ENCODE data around the gene PIP4K2C.
A peak's percentile ranks its signal among the peaks of the same experiment; 100 is the strongest.
"Not testable (repeated sequence)": the region's sequence is repeated elsewhere in the genome, so short reads cannot be mapped to it uniquely, and the experiment has no call there.

PIP4K2C gene

DNA sequence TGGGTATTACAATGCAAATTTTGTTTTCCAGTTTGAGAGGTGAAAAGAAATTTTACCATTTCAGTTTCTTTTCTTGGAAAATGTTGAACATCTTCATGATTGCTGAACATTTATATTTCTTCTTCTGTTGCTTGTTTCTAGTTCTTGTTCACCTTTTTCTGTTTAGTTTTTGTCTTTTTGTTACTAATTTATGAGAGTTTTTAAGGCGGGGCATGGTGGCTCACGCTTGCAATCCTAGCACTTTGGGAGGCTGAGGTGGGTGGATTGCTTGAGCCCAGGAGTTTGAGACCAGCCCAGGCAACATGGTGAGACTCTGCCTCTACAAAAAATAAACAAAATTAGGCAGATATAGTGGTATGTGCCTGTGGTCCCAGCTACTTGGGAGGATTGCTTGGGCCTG, 30.5 kb upstream of the PIP4K2C start:
- no peak for DNase-seq

DNA sequence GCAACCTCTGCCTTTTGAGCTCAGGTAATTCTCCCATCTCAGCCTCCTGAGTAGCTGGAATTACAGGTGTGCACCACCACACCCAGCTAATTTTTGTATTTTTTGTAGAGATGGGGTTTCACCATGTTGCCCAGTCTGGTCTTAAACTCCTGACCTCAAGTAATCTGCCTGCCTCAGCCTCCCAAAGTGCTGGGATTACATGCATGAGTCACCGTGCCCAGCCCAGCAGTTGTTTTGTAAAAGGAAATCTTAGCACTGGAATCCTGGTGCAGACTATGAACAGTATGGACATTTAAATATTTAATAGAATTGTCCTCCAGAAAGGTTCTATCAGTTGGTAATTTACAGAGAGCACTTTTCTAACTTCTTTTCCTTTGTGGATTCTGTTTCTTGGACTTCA, 29.9 kb upstream of the PIP4K2C start:
- DNase-seq, result not testable (repeated sequence)

DNA sequence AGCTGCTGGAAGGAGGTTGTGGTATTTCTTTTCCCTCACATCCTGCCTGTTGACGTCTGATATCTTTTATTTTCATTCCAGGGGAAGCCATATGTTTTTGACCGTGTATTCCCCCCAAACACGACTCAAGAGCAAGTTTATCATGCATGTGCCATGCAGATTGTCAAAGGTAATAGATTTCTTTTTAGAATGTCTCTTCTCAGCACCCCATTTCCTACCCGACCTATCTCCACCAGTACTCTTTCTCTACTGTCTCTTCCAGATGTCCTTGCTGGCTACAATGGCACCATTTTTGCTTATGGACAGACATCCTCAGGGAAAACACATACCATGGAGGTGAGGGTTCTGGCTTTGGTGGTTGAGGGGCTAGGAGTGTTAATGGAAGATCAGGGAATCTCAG, 27.6 kb upstream of the PIP4K2C start:
- DNase-seq, result no peak

DNA sequence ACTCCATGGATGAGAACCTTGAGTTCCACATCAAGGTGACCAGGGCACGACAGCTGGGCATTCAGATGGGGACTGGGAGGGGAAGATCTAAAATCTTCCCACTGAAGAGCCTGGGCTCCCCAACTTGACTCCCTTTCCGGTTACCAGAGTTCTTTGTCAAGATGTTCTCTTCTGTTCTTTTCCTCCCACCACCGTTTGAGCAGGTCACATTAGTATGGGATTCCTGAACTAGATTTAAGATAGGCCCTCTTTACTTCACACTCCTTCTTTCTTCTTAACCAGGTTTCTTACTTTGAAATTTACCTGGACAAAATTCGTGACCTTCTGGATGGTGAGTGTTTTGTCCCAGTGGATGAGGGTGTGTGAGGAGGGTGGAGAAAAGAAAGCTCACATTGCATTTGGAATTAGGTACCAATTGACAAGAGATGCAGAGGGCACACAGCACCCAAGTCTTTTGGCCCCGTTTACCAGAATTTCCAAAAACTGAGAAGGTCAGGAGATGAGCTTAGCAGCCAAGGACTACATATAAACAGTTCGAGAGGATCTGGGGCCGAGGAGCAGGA, 26.7 kb upstream of the PIP4K2C start:
- no peak for DNase-seq

DNA sequence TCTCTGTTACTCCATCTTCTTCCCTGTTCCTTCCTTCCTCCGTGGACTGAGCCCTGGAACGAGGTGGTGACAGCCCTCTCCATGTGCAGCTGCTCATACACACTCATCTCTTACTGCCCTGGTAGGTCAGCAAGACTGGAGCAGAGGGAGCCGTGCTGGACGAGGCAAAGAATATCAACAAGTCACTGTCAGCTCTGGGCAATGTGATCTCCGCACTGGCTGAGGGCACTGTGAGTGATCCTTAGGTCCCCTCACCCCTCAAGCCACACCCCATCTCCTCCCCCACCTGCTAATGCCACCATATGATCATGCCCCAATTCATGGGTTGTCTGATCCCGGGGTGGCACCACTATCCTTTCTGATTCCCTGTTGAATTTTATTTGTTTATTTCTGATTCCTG, 22.2 kb upstream of the PIP4K2C start:
- no peak for DNase-seq

DNA sequence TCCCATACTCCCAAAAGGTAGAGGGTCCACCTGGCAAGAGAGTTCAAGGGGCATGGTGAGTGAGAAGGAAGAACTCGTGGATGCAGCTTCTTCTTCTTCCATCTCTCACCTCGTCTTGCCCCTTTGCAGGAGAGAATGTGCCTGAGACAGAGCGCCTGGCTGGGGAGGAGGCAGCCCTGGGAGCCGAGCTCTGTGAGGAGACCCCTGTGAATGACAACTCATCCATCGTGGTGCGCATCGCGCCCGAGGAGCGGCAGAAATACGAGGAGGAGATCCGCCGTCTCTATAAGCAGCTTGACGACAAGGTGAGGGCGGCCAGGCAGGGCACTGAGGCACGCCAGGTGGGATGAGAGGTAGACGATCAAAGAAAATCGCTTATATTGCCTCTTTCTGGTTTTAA, 21.1 kb upstream of the PIP4K2C start:
- DNase-seq, result no peak

DNA sequence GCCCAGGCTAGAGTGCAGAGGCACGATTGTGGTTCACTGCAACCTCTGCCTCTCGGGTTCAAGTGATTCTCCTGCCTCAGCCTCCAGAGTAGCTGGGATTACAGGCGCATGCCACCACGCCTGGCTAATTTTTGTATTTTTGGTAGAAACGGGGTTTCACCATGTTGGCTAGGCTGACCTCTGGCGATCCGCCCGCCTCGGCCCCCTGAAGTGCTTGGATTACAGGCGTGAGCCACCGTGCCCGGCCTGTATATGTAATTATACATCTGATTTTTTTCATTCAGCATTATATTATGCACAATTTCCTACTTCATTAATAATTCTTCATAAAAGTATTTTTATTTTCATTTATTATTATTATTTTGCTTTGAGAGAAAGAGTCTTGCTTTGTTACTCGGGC, 20.6 kb upstream of the PIP4K2C start:
- not testable (repeated sequence) for DNase-seq

DNA sequence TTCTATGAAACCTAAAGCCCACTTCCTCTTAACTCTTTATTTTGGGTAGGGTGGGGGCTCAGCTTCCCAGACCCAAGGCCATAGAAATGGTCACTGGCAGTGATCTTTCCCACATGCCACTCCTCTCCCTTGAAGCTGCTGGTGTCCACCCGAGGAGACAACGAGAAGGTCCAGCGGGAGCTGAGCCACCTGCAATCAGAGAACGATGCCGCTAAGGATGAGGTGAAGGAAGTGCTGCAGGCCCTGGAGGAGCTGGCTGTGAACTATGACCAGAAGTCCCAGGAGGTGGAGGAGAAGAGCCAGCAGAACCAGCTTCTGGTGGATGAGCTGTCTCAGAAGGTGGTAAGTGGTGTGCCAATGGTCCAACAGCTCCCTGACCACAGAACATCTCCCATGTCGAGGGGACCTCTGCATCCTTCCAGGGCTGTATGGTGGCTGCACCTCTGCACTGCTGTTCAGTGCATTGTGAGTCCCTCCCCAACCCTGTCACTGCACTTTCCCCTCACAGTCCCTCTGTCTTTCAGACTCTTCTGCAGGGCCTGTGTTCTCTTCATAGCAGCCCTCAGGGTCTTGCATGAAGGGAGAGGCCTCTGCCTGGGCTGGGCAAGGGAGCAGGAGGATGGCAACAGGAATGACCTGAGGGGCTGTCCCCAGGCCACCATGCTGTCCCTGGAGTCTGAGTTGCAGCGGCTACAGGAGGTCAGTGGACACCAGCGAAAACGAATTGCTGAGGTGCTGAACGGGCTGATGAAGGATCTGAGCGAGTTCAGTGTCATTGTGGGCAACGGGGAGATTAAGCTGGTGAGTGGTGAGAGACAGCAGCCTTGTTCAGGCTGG, 18.8 kb upstream of the PIP4K2C start:
- no peak for DNase-seq

DNA sequence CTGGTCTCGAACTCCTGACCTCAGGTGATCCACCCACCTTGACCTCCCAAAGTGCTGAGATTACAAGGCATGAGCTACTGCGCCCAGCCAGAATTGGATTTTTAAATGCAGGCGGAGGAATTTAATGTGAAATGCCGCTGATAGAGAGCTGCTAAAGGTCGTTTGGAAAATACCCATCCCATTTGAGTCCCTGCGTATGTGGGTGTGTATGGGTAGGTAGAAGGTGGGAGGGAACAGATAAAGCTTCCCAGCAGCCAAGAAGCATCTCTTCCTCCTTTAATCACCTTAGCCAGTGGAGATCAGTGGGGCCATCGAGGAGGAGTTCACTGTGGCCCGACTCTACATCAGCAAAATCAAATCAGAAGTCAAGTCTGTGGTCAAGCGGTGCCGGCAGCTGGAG, 16.2 kb upstream of the PIP4K2C start:
- no peak for DNase-seq

DNA sequence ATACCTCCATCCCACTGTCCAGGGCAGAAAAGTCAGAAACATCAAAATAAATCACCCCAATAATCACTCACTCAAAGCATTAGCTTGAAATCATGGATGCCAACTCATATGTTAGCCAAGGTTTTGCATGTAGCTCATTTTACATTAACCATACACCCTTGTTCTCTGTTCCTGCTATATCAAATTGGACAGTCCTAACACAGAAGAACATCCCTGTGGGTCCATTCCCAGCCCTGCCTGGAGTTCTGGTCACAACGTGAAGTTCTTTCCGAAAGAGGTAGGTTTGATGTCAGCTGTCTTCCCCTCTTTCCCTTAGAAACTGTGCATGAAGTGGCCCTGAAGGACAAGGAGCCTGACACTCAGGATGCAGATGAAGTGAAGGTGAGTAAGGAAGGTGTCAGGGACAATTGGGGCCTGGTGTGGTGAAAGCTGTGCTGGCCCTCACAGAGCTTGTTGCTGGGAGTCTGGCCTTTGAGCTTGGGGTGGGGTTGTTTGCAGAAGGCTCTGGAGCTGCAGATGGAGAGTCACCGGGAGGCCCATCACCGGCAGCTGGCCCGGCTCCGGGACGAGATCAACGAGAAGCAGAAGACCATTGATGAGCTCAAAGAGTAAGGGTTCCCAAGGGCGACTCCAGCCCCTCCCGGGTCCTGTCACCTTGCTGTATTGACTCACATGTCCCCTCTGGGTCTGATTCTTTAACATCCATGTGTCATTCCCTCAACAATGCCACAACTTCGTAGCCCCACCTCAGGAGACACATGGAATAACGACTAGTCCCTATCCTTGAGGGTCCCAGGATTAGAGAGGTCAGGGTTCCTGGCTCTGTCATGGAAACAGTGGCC, 15.0 kb upstream of the PIP4K2C start:
- DNase-seq, result no peak

DNA sequence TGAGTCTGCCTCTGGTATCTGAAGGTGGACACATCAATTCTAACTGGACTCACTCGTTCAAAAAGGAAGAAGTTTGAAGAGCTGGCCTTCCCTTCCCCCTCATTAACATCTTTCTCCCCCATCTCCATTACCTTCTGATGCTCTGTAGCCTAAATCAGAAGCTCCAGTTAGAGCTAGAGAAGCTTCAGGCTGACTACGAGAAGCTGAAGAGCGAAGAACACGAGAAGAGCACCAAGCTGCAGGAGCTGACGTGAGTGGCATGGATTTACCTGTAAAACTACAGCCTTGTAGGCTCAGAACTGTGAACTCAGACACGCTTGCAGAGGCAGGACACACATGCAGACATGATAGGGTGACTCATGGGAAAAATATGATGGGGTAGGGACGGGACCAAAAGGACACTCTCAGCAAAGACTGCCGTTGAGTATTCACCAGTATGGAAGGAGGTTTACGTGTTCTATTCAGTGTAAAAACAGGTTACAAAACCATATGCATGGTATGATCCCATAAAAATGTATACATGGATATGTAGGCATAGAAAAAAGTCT, 14.3 kb upstream of the PIP4K2C start:
- no peak for DNase-seq

DNA sequence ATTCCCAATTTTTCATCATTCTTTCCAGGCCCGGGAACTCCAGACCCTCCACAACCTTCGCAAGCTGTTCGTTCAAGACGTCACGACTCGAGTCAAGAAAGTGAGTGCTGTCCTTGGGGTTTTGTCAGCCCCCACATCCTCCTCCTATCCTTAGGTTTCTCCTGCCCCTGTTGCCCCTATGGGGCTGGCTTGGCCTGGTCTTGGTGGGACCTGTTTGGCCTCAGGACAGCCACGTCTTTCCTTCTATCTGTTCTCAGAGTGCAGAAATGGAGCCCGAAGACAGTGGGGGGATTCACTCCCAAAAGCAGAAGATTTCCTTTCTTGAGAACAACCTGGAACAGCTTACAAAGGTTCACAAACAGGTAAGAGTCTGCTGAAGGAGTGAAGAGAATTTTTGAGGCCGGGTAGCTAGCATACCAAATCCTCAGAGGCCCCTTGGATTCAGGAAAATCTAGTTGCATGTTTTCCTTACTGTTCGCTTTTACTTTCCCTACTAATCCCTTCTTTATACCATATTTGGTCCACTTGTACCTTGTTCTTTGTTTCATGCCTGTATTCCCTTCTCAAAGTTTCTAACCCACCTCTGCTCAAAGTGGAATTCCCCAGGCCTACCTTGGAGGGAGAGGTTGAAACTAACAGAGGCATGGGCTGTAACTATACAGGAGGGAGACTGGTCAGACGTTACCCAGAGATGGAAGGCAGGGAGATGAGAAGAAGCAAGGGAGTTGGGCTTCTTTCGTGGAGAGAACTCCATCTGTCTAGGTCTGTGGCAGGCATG, 12.8 kb upstream of the PIP4K2C start:
- DNase-seq, result no peak

DNA sequence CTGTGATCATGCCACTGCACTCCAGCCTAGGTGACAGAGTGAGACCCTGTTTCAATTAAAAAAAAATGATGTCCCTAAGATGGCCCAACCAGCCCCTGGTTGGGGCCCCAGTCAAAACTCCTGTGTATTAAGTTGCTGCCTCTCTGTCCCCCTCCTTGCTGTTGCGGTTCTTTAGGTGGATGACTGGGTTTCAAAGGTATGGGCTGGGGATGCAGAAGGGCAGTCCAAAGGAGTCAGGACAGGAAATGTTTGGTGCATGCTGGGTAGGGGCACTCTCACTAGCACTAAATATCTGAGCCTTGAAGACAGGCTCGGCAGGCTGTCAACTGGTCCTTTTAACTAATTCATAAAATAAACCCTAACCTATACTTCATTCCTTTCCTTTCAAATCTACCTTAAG, 12.0 kb upstream of the PIP4K2C start:
- DNase-seq, result no peak

DNA sequence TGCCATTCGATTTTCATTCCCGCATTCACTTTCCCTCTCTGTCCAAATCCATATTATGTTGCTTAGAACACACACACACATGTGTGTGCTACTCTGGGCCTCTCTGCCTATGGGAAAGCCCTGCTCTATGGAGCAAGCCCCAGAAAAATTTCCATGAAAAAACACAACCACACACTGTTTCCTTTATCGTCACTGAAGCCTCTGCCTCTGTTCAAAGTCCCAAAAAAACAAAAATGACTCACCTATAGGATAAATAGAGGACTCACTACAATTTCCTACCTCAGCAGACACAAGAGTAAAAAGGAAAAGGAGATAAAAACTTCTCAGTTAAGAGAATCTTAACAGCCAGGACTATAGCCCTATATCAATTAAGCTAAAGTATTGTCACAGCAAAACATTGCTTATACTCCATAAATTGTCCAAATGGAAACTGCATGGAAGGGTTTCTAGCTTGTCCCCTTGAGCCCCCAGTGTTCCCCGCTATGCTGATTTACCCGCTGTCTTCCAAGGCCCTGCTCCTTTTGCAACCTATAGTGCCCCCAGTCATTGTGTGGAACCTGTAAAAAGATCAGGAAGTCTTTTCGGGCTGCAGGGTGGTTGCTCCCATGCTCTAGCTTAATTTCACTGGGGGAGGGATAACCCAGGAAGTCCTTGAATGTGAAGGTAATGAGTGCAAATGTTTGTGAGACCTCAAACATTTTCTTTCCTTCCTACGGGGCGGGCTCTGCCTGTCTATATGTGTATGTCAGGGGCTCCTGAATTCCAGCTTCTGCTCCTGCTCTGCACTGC, 11.1 kb upstream of the PIP4K2C start:
- no peak for DNase-seq

DNA sequence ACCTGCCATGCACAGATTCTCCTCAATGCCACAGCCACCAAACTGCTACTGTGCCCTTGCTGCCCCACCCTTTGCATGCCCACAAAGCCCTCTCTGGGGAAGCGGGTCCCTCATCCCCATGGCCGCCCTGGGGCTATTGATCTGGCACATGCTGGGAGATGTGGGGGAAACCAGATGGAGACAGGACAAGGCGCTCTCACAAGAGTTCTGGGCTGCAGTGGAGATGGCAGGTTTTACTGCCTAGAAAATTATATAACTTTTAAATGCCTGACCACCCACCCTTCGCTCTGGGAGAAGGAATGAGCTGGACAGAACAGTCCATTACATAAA, 10.6 kb upstream of the PIP4K2C start:
- DNase-seq, result no peak

DNA sequence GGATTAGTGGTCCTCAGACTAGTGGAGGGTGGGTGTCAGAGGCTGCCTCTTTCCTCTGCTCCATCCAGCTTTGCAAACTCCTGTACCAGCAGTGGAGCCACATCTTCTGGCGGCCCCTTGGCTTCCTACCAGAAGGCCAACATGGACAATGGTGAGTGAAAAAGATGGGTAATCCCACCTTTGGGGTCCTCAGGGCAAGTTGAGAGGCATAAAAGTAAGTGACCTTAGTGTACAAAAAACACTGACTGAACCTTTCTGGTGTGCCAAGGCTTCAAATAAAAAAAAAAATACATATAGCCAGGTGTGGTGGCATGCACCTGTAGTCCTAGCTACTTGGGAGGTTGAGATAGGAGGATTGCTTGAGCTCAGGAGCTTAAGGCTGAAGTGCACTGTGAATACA, 9.2 kb upstream of the PIP4K2C start:
- DNase-seq, result no peak

DNA sequence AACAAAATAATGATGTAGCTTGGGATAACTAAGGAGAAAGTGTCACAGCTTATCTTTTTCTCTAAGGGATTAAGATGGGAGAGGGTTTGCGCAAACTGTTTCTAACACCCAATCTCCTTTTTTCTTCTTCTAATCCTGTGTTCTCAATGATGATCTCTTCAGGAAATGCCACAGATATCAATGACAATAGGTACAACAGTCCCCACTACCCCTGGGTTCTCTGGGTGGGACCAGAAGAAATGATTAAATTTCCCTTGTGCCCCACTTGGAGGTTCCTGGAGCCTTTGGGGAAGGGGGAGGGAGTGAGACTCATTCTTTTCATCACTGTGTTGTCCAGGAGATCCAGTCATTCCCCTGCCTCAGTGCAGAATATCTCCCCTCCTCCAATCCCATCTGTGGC, 8.6 kb upstream of the PIP4K2C start:
- DNase-seq, result no peak

DNA sequence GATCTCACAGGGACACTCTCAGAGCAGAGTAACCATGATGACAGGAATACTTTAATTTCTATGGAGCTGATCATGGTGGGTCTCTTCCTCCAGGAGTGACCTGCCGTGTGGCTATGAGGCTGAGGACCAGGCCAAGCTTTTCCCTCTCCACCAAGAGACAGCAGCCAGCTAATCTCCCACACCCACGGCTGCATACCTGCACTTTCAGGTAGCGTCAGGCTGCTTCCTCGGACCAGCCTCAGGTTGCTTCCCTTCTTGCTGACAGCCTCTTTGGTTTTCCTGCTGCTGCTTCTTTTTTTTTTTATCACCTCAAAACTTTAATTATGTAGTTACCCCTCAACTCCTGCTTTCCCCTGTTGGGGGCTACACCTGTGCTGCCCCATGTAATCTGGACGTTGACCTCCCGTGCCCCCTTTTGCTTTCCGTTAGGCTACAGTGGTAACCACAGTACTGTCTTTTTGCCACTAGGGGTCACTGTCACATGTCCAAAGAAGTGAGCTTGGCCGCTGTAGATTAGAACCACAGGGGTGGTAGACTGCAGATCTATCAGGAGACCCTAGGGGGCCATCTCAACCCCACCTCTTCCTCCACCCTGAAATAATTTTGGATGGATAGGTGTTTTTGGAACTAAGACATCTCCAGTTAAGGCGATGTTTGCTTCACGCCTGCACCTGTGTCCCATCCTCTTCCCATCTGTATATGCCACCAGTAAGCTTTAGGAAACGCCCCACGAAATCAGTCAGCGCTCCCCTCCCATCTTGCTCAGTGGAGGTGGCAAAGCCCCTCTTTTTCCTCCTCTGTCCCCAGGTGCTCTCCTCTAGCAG, 7.8 kb upstream of the PIP4K2C start:
- DNase-seq, result peak; percentile 43

DNA sequence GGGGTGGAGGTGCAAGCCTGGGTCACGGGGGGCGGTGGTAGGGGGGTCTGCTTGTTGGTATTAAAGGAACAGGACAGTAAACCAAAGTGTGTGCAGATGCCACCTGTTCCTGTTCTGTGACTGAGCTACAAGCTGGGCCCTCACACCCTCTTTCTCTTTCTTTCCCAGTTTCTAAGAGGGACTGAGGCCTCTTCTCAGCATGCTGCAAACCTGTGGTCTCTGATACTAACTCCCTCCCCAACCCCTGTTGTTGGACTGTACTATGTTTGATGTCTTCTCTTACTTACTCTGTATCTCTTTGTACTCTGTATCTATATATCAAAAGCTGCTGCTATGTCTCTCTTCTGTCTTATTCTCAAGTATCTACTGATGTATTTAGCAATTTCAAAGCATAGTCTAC, 6.9 kb upstream of the PIP4K2C start:
- DNase-seq, result no peak

DNA sequence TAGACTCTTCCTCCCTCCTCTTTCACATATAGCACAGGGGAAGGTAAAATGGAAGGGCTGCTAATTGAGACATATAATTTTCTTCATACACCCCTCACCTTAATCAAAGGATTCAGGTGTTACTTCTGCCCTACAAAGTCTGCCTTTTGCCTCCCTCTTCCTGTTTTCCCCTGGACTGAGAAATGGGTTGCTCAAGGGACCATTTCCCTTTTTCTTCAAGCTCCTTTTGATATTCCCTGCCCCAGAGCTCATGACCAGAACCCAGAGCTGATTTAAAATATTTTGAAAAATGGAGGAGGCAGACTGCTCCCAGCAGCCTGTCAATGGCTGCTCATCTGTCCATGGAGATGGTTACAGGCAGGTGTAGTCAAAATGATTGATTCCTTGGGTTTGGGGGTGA, 6.3 kb upstream of the PIP4K2C start:
- DNase-seq, result no peak

DNA sequence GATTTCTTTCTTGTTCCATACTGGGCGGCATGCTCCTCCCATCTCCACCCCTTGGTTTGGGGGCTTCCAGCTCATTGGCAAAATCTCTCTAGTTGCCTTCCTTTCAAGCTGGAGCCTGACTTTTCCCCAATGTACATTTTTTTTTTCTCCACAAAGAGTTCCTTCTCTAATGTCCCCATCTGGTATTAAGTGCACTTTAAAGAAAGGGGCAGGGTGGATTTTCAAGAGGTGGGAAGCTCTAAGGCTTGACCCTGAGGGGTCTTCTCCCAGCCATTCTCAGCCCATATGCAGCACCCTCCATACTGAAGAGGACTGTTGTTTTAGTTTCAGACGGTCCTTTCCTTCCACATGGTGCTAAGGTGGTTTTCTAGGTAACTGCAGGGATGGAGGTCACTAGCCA, 5.8 kb upstream of the PIP4K2C start:
- DNase-seq, result no peak
